Karpas-422 (cell line): ENCODE measurements around the gene TXNDC11. TPM values are rescaled to one million over a fixed set of nuclear protein-coding genes. Genes with fewer than 3 reads are reported as not detected.

Source experiments
- DNase-seq: peaks from one replicate; pipeline ENCODE4 v3.0.0-alpha.2; 2015
- H2AFZ ChIP-seq: fragments of 200-600 bp; sonication (generic); 2 replicates; pipeline ENCODE4 v1.6.1; 2014; ENCODE audit warnings: antibody characterized with exemption, low read length, mixed read lengths
- H3K27ac ChIP-seq: fragments of 200-600 bp; sonication (generic); 2 replicates; pipeline ENCODE4 v1.5.1; 2014; ENCODE audit warnings: mild to moderate bottlenecking, low read length, moderate library complexity
- H3K27me3 ChIP-seq: fragments of 200-600 bp; sonication (generic); 2 replicates; pipeline ENCODE4 v1.6.1; 2014; ENCODE audit warnings: low read length, mixed read lengths
- H3K36me3 ChIP-seq: fragments of 200-600 bp; sonication (generic); 2 replicates; pipeline ENCODE4 v1.6.1; 2014; ENCODE audit warnings: low read length, mixed read lengths; ENCODE audit not compliant: insufficient read depth
- H3K4me1 ChIP-seq: fragments of 200-600 bp; sonication (generic); 2 replicates; pipeline ENCODE4 v1.6.1; 2014; ENCODE audit warnings: mild to moderate bottlenecking, low read length, mixed read lengths
- H3K4me2 ChIP-seq: fragments of 200-600 bp; sonication (generic); 2 replicates; pipeline ENCODE4 v1.6.1; 2014; ENCODE audit warnings: low read length, low read depth, mild to moderate bottlenecking; ENCODE audit not compliant: poor library complexity, severe bottlenecking
- H3K4me3 ChIP-seq: fragments of 200-600 bp; sonication (generic); 2 replicates; pipeline ENCODE4 v1.5.1; 2014; ENCODE audit warnings: mild to moderate bottlenecking, antibody characterized with exemption, low read length, mixed read lengths
- H3K79me2 ChIP-seq: fragments of 200-600 bp; sonication (generic); 2 replicates; pipeline ENCODE4 v1.6.1; 2014; ENCODE audit warnings: mild to moderate bottlenecking, low read length, mixed read lengths
- H3K9ac ChIP-seq: fragments of 200-600 bp; sonication (generic); 2 replicates; pipeline ENCODE4 v1.6.0; 2014; ENCODE audit warnings: low read length
- H3K9me2 ChIP-seq: fragments of 200-600 bp; sonication (generic), shearing (Covaris generic); replicated peaks from 2 replicates; pipeline ENCODE4 v1.6.0; 2014; ENCODE audit warnings: mild to moderate bottlenecking, low read length, moderate library complexity; ENCODE audit not compliant: insufficient read depth
- H3K9me3 ChIP-seq: fragments of 300-700, 200-600 bp; sonication (generic); 2 replicates; pipeline ENCODE4 v1.6.1; 2014; ENCODE audit warnings: low read length, mixed read lengths
- H4K20me1 ChIP-seq: fragments of 200-600 bp; sonication (generic); 2 replicates; pipeline ENCODE4 v1.6.1; 2014; ENCODE audit warnings: mild to moderate bottlenecking, antibody characterized with exemption, low read length, low read depth; ENCODE audit not compliant: insufficient read depth
- total RNA-seq: library from RNA; depleted of rRNA; stranded (reverse); fragments of >200 nt; shearing (Covaris generic); gene quantifications from 2 replicates; pipeline ENCODE4 v1.2.3, GENCODE V29; 2014; ENCODE audit warnings: low replicate concordance

Gene TXNDC11
- total RNA-seq, 1 experiment from 2014 or later = 28.5 TPM

DNA sequence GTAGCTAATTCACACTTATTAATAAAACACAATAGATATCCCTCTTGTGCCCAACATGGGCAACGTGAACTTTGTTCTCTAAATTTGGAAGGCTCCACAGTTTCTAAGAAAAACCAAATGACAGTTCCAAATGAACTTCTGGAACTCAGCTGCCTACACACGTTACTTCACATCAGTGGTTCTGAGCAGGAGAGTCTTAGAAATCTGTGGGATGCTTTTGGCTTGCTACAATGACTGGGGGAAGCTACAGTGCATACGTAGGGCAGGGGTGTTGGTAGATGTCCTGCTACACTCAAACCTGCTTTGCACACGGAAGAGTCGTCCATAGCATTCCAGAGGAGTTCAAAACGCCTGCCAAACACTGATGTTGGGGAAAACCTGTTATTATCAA is 8.0 kb downstream of the TXNDC11 start:
- Histone ChIP-seq H3K9me2 (no peaks in the 10 kb centered on the region), H3K36me3 (peaks cover 63% of the 10 kb centered on the region), H2AFZ (no peak overlapping the region), H3K4me2 (no peak overlapping the region), H3K4me3 (no peak overlapping the region), H3K9ac (no peak overlapping the region), H3K27me3 (no peaks in the 10 kb centered on the region), H3K4me1 (peaks cover 39% of the 10 kb centered on the region), H3K27ac (no peak overlapping the region), H4K20me1 (no peaks in the 10 kb centered on the region), H3K9me3 (no peaks in the 10 kb centered on the region), H3K79me2 (peaks cover 94% of the 10 kb centered on the region)
- DNase-seq = no peak

DNA sequence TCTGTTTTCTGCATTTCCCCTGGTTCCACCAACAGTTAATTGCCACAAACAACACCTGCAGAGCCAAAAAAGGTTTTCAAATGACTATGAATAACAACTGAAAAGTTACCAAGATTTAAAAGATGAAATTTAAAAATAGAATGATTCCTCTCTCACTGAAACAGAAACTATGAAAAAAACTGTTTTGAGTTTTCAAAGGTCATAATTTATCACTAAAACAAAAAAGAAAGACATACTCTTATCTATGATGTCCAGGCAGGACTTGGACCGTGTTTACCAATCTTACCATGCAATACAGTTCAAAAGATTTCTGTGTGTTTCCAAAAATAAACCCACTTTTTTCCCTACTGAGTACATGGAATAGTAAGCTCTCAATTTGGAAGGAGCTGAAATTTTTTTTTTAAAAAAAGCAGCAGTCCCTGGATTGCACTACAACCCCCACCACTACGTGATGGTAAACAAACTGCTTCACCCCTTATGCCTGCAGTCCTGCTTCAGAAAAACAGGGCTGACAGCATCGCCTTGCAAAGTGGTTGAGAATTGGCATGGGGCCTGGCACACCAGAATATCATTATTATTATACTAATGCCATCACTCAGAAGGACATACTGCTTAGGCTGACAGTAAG is 8.5 kb downstream of the TXNDC11 start:
- no peaks in the 10 kb centered on the region for H3K9me2 ChIP-seq
- no peak overlapping the region for H2AFZ ChIP-seq
- no peak overlapping the region for H3K4me2 ChIP-seq
- H3K4me3 ChIP-seq = no peak overlapping the region
- peaks cover 33% of the 10 kb centered on the region for H3K4me1 ChIP-seq
- H3K79me2 ChIP-seq = peaks cover 94% of the 10 kb centered on the region
- H3K9ac ChIP-seq = no peak overlapping the region
- no peaks in the 10 kb centered on the region for H3K27me3 ChIP-seq
- no peaks in the 10 kb centered on the region for H4K20me1 ChIP-seq
- H3K9me3 ChIP-seq = no peaks in the 10 kb centered on the region
- peaks cover 68% of the 10 kb centered on the region for H3K36me3 ChIP-seq
- DNase-seq = no peak
- H3K27ac ChIP-seq = no peak overlapping the region

DNA sequence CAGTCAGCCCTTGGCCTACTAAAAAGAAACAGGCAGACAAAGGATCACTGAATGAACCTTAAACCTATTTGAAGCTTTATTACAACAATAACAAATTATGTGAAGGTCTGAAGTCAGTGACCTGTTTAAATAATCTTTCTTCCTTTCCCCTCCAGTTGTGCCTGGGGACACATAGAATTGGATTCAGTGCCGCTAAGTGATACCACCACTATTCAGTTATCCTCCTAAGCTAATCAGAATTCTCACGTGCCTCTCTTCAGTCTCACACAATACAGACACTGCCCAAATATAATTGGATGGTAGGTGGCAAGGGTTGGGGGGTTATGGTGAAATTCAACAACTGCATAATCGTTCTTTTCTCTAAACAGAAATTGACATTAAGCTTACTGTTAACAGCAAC is 11.4 kb downstream of the TXNDC11 start:
- no peak overlapping the region for H3K9ac ChIP-seq
- H3K79me2 ChIP-seq = peaks cover 82% of the 10 kb centered on the region
- peaks cover 69% of the 10 kb centered on the region for H3K36me3 ChIP-seq
- H3K4me3 ChIP-seq = no peak overlapping the region
- peaks cover 16% of the 10 kb centered on the region for H3K4me1 ChIP-seq
- no peaks in the 10 kb centered on the region for H3K9me2 ChIP-seq
- H3K27me3 ChIP-seq = no peaks in the 10 kb centered on the region
- H3K4me2 ChIP-seq = no peak overlapping the region
- no peak overlapping the region for H3K27ac ChIP-seq
- H3K9me3 ChIP-seq = no peaks in the 10 kb centered on the region
- H4K20me1 ChIP-seq = no peaks in the 10 kb centered on the region
- no peak for DNase-seq
- no peak overlapping the region for H2AFZ ChIP-seq

DNA sequence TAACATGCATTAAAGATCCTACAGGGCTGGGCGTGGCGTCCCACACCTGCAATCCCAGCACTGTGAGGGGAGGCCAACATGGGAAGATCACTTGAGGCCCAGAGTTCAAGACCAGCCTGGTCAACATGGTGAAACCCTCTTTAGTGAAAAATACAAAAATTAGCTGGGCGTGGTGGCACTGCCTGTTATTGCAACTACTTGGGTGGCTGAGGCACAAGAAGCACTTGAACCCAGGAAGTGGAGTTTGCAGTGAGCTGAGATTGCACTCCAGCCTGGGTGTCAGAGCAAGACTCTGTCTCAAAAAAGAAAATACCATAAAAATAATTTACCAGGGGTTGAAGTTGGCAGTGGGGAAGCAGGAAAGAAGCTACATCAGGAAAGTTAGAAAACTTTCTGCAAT is 12.9 kb downstream of the TXNDC11 start:
- no peaks in the 10 kb centered on the region for H3K27me3 ChIP-seq
- peaks cover 73% of the 10 kb centered on the region for H3K79me2 ChIP-seq
- no peak overlapping the region for H3K4me3 ChIP-seq
- H3K9me2 ChIP-seq = no peaks in the 10 kb centered on the region
- DNase-seq = no peak
- no peak overlapping the region for H3K9ac ChIP-seq
- H3K4me2 ChIP-seq = no peak overlapping the region
- no peaks in the 10 kb centered on the region for H3K9me3 ChIP-seq
- peaks cover 5% of the 10 kb centered on the region for H3K4me1 ChIP-seq
- no peak overlapping the region for H2AFZ ChIP-seq
- H3K27ac ChIP-seq = no peak overlapping the region
- peaks cover 60% of the 10 kb centered on the region for H3K36me3 ChIP-seq
- H4K20me1 ChIP-seq = no peaks in the 10 kb centered on the region

DNA sequence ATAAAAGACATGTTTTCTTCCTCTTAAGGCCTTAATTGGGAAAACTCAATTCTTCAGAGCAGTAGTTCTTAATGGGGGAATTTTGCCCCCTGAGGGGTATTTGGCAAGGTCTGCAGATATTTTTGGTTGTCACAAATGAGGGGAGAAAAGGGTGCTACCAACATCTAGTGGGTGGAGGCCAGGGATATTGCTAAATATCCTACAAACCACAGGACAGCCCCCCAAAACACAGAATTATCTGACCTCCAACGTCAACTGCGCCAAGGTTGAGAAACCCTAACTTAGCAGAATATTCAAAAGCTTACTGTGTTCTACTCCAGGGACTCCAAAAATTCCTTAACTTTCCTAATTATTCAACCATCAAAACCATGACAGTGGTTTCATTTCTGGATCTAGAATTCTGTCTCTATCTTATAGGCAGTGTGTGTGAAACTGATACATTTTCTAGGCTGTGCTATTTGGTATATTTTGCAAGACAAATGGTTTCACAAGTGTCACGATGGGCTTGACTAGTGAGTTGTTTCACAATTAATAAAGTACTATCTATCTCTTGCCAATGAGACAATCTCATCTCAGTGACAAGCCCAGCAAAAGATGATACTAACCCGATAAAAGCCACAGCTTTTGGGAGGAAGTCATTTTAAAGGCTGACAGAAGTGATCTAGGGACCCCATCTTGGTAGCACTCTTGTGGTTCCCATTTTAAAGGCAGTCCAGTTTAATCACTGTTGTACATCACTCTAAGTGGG is 14.7 kb downstream of the TXNDC11 start:
- peaks cover 68% of the 10 kb centered on the region for H3K79me2 ChIP-seq
- H3K36me3 ChIP-seq = peaks cover 55% of the 10 kb centered on the region
- H3K27ac ChIP-seq = no peak overlapping the region
- DNase-seq = no peak
- no peak overlapping the region for H2AFZ ChIP-seq
- H3K9me2 ChIP-seq = no peaks in the 10 kb centered on the region
- H3K9ac ChIP-seq = no peak overlapping the region
- H3K4me1 ChIP-seq = peaks cover 20% of the 10 kb centered on the region
- no peaks in the 10 kb centered on the region for H3K27me3 ChIP-seq
- no peak overlapping the region for H3K4me2 ChIP-seq
- no peaks in the 10 kb centered on the region for H4K20me1 ChIP-seq
- H3K9me3 ChIP-seq = no peaks in the 10 kb centered on the region
- H3K4me3 ChIP-seq = no peak overlapping the region

DNA sequence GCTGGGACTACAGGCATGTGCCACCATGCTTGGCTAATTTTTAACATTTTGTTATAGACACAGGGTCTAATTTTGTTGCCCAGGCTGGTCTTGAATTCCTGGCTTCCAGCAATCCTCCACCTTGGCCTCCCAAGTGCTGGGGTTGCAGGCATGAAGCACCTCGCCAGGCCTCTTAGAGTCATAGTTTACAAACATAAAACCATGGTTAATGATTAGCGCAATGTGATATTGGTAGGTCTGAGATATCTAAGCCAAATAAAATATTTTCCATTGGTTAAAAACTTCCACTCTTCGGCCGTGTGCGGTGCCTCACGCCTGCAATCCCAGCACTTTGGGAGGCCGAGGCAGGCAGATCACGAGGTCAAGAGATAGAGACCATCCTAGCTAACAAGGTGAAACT is 16.6 kb downstream of the TXNDC11 start:
- Histone ChIP-seq H3K9me2 (no peaks in the 10 kb centered on the region), H3K36me3 (peaks cover 48% of the 10 kb centered on the region; the same call in 1 of the 2 replicates), H3K4me2 (no peak overlapping the region), H3K4me1 (peaks cover 30% of the 10 kb centered on the region), H3K27me3 (no peaks in the 10 kb centered on the region), H3K79me2 (peaks cover 49% of the 10 kb centered on the region), H3K9ac (no peak overlapping the region), H3K9me3 (no peaks in the 10 kb centered on the region), H3K27ac (no peak overlapping the region), H3K4me3 (no peak overlapping the region), H2AFZ (no peak overlapping the region), H4K20me1 (no peaks in the 10 kb centered on the region)
- no peak for DNase-seq

DNA sequence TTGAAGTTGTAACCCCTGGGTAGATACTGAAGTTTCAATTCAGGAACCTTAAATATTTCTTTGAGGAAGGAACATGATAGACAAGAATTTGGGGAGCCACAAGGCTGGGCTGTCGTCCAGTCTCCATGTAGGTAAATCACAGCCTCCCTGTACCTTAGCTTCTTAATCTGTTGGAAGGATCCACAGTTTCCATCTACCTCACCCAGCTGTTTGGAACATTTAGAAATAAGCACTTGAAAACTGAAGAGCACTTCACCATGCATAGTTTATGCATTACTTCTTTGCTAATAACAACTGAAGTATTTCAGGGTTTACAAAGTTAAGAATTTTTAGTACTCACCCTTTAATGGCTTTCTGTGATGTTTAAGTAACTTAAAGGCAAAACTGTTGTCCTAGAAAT is 17.2 kb downstream of the TXNDC11 start:
- peaks cover 46% of the 10 kb centered on the region for H3K79me2 ChIP-seq
- no peaks in the 10 kb centered on the region for H3K9me2 ChIP-seq
- no peaks in the 10 kb centered on the region for H3K27me3 ChIP-seq
- no peak overlapping the region for H3K27ac ChIP-seq
- H3K9me3 ChIP-seq = no peaks in the 10 kb centered on the region
- no peak for DNase-seq
- H3K9ac ChIP-seq = no peak overlapping the region
- peaks cover 30% of the 10 kb centered on the region for H3K4me1 ChIP-seq
- H3K4me3 ChIP-seq = no peak overlapping the region
- H4K20me1 ChIP-seq = no peaks in the 10 kb centered on the region
- no peak overlapping the region for H3K4me2 ChIP-seq
- H3K36me3 ChIP-seq = peaks cover 46% of the 10 kb centered on the region; the same call in 1 of the 2 replicates
- no peak overlapping the region for H2AFZ ChIP-seq

DNA sequence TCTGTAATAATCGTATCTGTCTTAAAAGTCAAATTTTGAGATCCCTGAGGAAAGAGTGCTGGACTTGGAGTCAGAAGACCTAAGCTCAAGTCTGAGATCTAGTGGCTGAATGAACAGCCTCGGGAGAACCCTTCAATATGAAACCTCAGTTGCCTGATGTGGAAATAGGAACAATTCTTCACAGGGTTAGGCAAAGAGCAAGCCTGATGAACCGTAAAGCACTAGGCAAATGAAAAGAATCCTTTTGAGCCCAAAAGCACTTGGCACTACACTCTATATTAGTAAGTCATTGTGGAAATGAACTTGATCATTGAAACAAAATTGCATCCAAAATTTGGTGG is 20.2 kb downstream of the TXNDC11 start:
- Histone ChIP-seq H3K9me2 (no peaks in the 10 kb centered on the region), H3K79me2 (peaks cover 27% of the 10 kb centered on the region), H3K9ac (no peak overlapping the region), H3K27ac (peak overlapping the region; percentile 45), H3K9me3 (no peaks in the 10 kb centered on the region), H2AFZ (no peak overlapping the region), H3K4me2 (peak overlapping the region; percentile 33), H3K27me3 (no peaks in the 10 kb centered on the region), H3K36me3 (peaks cover 29% of the 10 kb centered on the region), H3K4me3 (no peak overlapping the region), H4K20me1 (no peaks in the 10 kb centered on the region), H3K4me1 (peaks cover 44% of the 10 kb centered on the region)
- DNase-seq = no peak
